OCI-LY3 (cell line): ENCODE data around the gene FGF2.

Experiments
- CTCF ChIP-seq: fragments of 200-600, 300-600 bp; sonication (generic); IDR thresholded peaks from 2 replicates; pipeline ENCODE4 v1.5.1; 2014; ENCODE audit warnings: antibody characterized with exemption, low read length, low read depth
- EZH2phosphoT487 ChIP-seq: fragments of 200-600 bp; shearing (Covaris generic); IDR thresholded peaks from 2 replicates; pipeline ENCODE4 v1.6.1; 2018; ENCODE audit warnings: antibody characterized with exemption, mixed run types, low read depth

- TF ChIP-seq CTCF (no peak), EZH2phosphoT487 (no peak)
These were observed 32.1 kb downstream of the FGF2 start for GRCh38 chr4:122858705-122859104.
